Measurements from ENCODE around the gene FSD2. TPM values are rescaled to one million over a fixed set of nuclear protein-coding genes. Genes with fewer than 3 reads are reported as not detected.

The FSD2 gene
- total RNA-seq, 4 donors from 2014 or later: not detected

GRCh38 chr15:82812994-82813393 lies 7.1 kb upstream of the FSD2 start:
- TF ChIP-seq CTCF (IDR thresholded peaks at IDR 0.05): no peak
- ATAC-seq (ENCODE audit: low FRiP score) (no peak), DNase-seq (ENCODE audit: low spot score) (no peak)

- DNase-seq (ENCODE audit: low spot score) (no peak), ATAC-seq (ENCODE audit: low FRiP score) (no peak)
- no peak for TF ChIP-seq CTCF (IDR thresholded peaks at IDR 0.05)
Measured at GRCh38 chr15:82810890-82811426, 5.1 kb upstream of the FSD2 start.

GRCh38 chr15:82810061-82810889 lies 4.4 kb upstream of the FSD2 start:
- ATAC-seq (ENCODE audit: low FRiP score) (no peak), DNase-seq (ENCODE audit: low spot score) (no peak)
- TF ChIP-seq CTCF (IDR thresholded peaks at IDR 0.05): no peak

GRCh38 chr15:82809308-82810060 lies 3.6 kb upstream of the FSD2 start, which contains the start of gene WHAMM:
WHAMM (plus strand) TSS chr15:82809628; CDS start chr15:82809727, 99 bp downstream.
- no peak for TF ChIP-seq CTCF (IDR thresholded peaks at IDR 0.05)
- ATAC-seq (ENCODE audit: low FRiP score) (peak; percentile 99), DNase-seq (ENCODE audit: low spot score) (peak; percentile 95)

- ATAC-seq (ENCODE audit: low FRiP score): no peak
- TF ChIP-seq CTCF (IDR thresholded peaks at IDR 0.05): no peak
Measured at GRCh38 chr15:82808634-82809041, 2.8 kb upstream of the FSD2 start.

GRCh38 chr15:82807920-82808633 lies 2.2 kb upstream of the FSD2 start:
- TF ChIP-seq CTCF (IDR thresholded peaks at IDR 0.05): no peak
- ATAC-seq (ENCODE audit: low FRiP score): no peak

More at GRCh38 chr15:82808634-82809041, 2.8 kb upstream of the FSD2 start:
- no peak for DNase-seq (ENCODE audit: low spot score)

More at GRCh38 chr15:82807920-82808633, 2.2 kb upstream of the FSD2 start:
- no peak for DNase-seq (ENCODE audit: low spot score)

All from omental fat pad (tissue), 4 donors.